ENCODE results near the gene GPX4. TPM values are rescaled to one million over a fixed set of nuclear protein-coding genes. Genes with fewer than 3 reads are reported as not detected.

The GPX4 gene
- total and polyA plus RNA-seq, 2 donors (not counting 3 experiments of a cell fraction or from before 2014, with no cell fraction given) = 469 to 1,136 TPM

DNA sequence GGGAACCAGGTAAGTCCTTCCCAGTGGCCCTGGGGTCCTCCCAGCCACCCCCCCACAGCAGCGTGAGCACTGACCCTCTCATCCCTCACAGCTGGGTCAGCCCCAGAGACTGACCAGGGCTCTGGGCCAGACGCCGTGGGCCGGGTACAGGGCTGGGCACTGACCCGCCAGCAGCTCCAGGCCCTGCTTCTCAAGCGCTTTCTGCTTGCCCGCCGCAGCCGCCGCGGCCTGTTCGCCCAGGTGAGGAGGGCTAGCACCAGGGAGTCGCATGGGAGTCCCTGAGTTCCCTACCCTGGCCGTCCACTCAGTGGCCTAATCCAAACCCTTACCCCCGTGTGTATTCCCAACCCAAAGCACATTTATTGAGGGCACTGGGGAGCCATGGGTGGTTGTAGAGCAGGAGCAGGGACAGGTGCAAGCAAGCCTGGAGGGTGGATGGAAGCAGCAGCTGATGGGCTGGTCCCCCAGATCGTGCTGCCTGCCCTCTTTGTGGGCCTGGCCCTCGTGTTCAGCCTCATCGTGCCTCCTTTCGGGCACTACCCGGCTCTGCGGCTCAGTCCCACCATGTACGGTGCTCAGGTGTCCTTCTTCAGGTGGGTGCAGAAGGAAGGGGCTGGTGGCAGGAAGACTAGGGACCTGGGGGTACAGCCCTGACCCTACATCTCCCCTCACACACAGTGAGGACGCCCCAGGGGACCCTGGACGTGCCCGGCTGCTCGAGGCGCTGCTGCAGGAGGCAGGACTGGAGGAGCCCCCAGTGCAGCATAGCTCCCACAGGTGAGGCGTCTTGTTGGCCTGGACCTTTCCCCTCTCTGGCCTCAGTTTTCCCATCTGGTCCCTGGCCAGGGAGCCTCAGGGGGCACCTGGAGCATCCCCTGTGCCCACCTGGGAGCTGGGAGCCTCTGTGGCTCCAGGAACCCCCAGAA is 49.4 kb upstream of the GPX4 start:
- H3K9me3 ChIP-seq (replicated peaks; ENCODE audit: control insufficient read depth, insufficient read depth, low read length) = no peaks in the 10 kb centered on the region
- intact Hi-C loops (cut with micrococcal nuclease) (no loop called here), dilution Hi-C loops (cut with MboI; ENCODE audit: extremely low pct_ligation_motif_present, low sequenced_read_pairs) (no loop called here)
- H3K9ac ChIP-seq (replicated peaks; ENCODE audit: extremely low read depth, insufficient read depth, low read length) = no peak overlapping the region
- H3K79me2 ChIP-seq (ENCODE audit: control insufficient read depth, insufficient read depth, low read length) = no peaks in the 10 kb centered on the region
- no peaks in the 10 kb centered on the region for H3K9me1 ChIP-seq (replicated peaks; ENCODE audit: control insufficient read depth, extremely low read depth, insufficient read depth, low read length)
- H3K36me3 ChIP-seq (ENCODE audit: control insufficient read depth in 2 of 2, extremely low read depth in 1 of 2, insufficient read depth in 2 of 2, low read length in 2 of 2) = no peaks in the 10 kb centered on the region
- no peak for DNase-seq (ENCODE audit: low read depth, low spot score)
- no peaks in the 10 kb centered on the region for H3K27me3 ChIP-seq (ENCODE audit: control insufficient read depth in 2 of 2, insufficient read depth in 2 of 2, low read length in 2 of 2)
- no peak overlapping the region for H3K4me3 ChIP-seq (replicated peaks in 1 of 3; ENCODE audit: insufficient read depth in 1 of 3, low read depth in 1 of 3, low read length in 3 of 3)
- no peak overlapping the region for H3K4me2 ChIP-seq (ENCODE audit: insufficient read depth, low read length)
- no peaks in the 10 kb centered on the region for H4K20me1 ChIP-seq (replicated peaks; ENCODE audit: control insufficient read depth, extremely low read depth, insufficient read depth, low read length)
- no peak overlapping the region for H2AFZ ChIP-seq (ENCODE audit: low read depth, low read length)
- POLR2A ChIA-PET = no interaction called here
- CTCF ChIA-PET = interaction anchor here (1.8 kb wide), 1 partner anchor 123 kb away, joined by 4 read pairs; no protein-coding TSS in a partner anchor
- BruUV-seq (replicated peaks) = no TSS peak
- FAIRE-seq = no peak
- no peak overlapping the region for H3K27ac ChIP-seq (ENCODE audit: insufficient read depth, low read depth, low read length)
- TF ChIP-seq, protein P1, sequence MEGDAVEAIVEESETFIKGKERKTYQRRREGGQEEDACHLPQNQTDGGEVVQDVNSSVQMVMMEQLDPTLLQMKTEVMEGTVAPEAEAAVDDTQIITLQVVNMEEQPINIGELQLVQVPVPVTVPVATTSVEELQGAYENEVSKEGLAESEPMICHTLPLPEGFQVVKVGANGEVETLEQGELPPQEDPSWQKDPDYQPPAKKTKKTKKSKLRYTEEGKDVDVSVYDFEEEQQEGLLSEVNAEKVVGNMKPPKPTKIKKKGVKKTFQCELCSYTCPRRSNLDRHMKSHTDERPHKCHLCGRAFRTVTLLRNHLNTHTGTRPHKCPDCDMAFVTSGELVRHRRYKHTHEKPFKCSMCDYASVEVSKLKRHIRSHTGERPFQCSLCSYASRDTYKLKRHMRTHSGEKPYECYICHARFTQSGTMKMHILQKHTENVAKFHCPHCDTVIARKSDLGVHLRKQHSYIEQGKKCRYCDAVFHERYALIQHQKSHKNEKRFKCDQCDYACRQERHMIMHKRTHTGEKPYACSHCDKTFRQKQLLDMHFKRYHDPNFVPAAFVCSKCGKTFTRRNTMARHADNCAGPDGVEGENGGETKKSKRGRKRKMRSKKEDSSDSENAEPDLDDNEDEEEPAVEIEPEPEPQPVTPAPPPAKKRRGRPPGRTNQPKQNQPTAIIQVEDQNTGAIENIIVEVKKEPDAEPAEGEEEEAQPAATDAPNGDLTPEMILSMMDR (IDR thresholded peaks at IDR 0.05; ENCODE audit: extremely low read depth in 1 of 2, insufficient read depth in 1 of 2, low read depth in 1 of 2, low read length in 2 of 2) = no peak
- TF ChIP-seq MYC (IDR thresholded peaks at IDR 0.05; ENCODE audit: low read depth, low read length) (no peak), JUN (IDR thresholded peaks at IDR 0.05; ENCODE audit: borderline replicate concordance, insufficient read depth, insufficient read length, low read depth) (no peak), MAX (IDR thresholded peaks at IDR 0.05; ENCODE audit: insufficient read depth, insufficient read length) (no peak), POLR2A (IDR thresholded peaks at IDR 0.05; ENCODE audit: low read depth, low read length) (no peak)
- no peaks in the 10 kb centered on the region for H3K4me1 ChIP-seq (ENCODE audit: control insufficient read depth, extremely low read depth, insufficient read depth, low read length)

All from endothelial cell of umbilical vein (primary cell).